ENCODE data around the gene ADD1.
"Not testable (repeated sequence)": the region's sequence is repeated elsewhere in the genome, so short reads cannot be mapped to it uniquely, and the experiment has no call there.

ADD1 gene

GRCh38 chr4:2934813-2935761, 91.4 kb downstream of the ADD1 start:
- in situ Hi-C loops (cut with HindIII; ENCODE audit: low sequenced_read_pairs): no loop called here
- H3K4me3 ChIP-seq (ENCODE audit: low read depth, low read length): peak overlapping the region; percentile 74
- peak; percentile 84 for DNase-seq (ENCODE audit: low read depth, low spot score)
- TF ChIP-seq CTCF (IDR thresholded peaks at IDR 0.05; ENCODE audit: low read depth, low read length): peak; percentile 9

DNA sequence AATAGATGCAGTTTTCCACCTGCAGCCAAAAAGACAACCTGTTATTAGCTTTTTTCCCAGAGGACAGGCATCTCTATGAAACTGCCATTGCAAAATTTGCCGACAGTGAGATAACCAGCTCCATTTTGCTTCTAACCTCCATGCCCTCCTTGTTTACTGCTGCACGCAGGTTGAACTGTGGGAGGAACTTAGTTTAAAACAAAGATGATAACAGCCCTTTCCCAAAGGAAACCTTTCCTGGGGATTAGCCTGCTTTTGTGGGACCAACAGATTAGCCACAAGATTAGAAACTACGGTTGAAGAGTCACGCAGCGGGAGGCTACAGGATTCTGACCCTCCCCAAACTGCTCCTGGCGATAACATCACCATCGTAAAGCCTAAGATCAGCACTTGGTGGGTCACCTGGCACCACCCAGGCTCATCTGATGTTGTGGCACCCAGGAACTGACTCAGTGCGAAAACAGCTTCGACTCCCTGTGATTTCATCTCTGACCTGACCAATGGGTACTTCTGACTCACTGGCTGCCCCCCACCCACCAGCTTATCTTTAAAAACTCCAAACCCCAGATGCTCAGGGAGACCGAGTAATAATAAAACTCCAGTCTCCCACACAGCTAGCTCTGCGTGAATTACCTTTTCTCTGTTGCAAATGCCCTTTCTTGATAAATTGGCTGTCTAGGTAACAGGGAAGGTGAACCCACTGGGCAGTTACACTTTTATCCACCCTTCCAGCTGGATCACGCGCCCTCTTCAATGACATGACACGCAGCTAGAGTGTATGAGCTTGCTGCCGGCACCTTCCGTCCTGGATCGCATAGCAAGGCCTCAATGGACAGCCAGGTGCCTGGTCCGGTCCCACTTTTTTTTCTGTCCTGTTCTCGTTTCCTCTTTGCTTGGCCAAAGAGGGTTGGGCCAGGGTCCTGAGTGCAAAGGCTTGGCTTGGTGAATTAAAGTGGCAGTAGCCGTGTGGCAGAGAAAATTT, 92.4 kb downstream of the ADD1 start:
- peak overlapping the region; percentile 74 for H3K4me3 ChIP-seq (ENCODE audit: low read depth, low read length)
- in situ Hi-C loops (cut with HindIII; ENCODE audit: low sequenced_read_pairs): no loop called here
- TF ChIP-seq CTCF (IDR thresholded peaks at IDR 0.05; ENCODE audit: low read depth, low read length): no peak
- DNase-seq (ENCODE audit: low read depth, low spot score): peak; percentile 22

- TF ChIP-seq CTCF (IDR thresholded peaks at IDR 0.05; ENCODE audit: low read depth, low read length): no peak
- peak; percentile 78 for DNase-seq (ENCODE audit: low read depth, low spot score)
- in situ Hi-C loops (cut with HindIII; ENCODE audit: low sequenced_read_pairs): no loop called here
- H3K4me3 ChIP-seq (ENCODE audit: low read depth, low read length): no peak overlapping the region
Measured at GRCh38 chr4:2936773-2937145, 93.1 kb downstream of the ADD1 start.

DNA sequence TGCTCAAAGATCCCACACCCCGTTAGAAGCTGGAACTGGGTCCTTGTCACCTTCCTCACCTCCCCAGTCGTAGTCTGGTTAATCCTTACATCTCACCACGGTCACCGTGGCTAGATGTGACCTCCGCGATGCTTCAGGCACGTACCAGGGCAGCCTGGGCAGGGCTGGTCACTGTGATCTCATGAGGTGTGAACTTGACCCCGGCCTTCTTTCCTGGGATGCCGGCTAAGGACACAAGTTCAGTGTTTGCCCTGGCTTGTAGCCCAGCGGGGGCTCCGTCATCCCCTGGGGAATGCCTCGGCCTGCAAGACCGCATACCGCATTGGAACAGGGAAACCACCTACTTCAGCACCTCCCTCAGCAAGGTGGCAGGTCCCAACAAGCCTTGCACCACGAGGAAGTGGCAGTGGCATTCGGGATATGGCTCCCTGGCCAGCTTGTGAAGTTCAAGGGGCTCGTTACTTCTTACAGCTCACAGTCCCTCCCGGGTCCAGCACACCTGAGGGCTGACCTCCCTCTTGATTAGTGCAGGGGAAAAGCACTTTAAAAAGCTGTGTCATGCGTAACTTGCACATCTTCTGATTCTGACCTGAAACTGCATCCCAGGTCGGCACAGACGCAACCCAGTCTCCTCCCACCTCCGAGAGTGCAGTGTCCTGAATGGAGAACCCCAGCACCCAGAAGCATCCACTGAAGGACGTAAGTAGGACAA, 93.7 kb downstream of the ADD1 start:
- no peak overlapping the region for H3K4me3 ChIP-seq (ENCODE audit: low read depth, low read length)
- TF ChIP-seq CTCF (IDR thresholded peaks at IDR 0.05; ENCODE audit: low read depth, low read length): no peak
- in situ Hi-C loops (cut with HindIII; ENCODE audit: low sequenced_read_pairs): no loop called here
- DNase-seq (ENCODE audit: low read depth, low spot score): peak; percentile 26

GRCh38 chr4:2937986-2938385, 94.3 kb downstream of the ADD1 start:
- in situ Hi-C loops (cut with HindIII; ENCODE audit: low sequenced_read_pairs): no loop called here
- no peak for TF ChIP-seq CTCF (IDR thresholded peaks at IDR 0.05; ENCODE audit: low read depth, low read length)
- no peak overlapping the region for H3K4me3 ChIP-seq (ENCODE audit: low read depth, low read length)
- DNase-seq (ENCODE audit: low read depth, low spot score): no peak

- in situ Hi-C loops (cut with HindIII; ENCODE audit: low sequenced_read_pairs): not testable (repeated sequence)
Measured at GRCh38 chr4:2938411-2938810, 94.8 kb downstream of the ADD1 start.

More at GRCh38 chr4:2938411-2938810, 94.8 kb downstream of the ADD1 start:
- not testable (repeated sequence) for H3K4me3 ChIP-seq (ENCODE audit: low read depth, low read length); DNase-seq (ENCODE audit: low read depth, low spot score)

Data from astrocyte of the spinal cord (primary cell).